ENCODE data around the gene TEDC1. TPM values are rescaled to one million over a fixed set of nuclear protein-coding genes. Genes with fewer than 3 reads are reported as not detected.

The TEDC1 gene
- total RNA-seq, 3 donors from 2014 or later: 4.9 to 7.8 (median 6.7) TPM

DNA sequence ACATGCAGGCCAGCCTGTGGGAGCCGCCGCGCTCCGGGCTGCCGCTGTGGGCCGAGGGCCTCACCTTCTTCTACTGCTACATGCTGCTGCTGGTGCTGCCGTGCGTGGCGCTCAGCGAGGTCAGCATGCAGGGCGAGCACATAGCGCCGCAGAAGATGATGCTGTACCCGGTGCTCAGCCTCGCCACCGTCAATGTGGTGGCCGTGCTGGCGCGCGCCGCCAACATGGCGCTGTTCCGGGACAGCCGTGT, 38.2 kb downstream of the TEDC1 start:
- peak overlapping the region in 2 of 3 donors; percentile 74 to 79 for H3K4me3 ChIP-seq
- no peak overlapping the region for H3K27ac ChIP-seq
- H3K9me3 ChIP-seq: no peaks in the 10 kb centered on the region
- intact Hi-C loops (cut with DNase I; ENCODE audit: low total_unique reads): no loop called here
- TF ChIP-seq POLR2AphosphoS5 (IDR thresholded peaks at IDR 0.05) (no peak), POLR2A (IDR thresholded peaks at IDR 0.05) (no peak)
- TF ChIP-seq, protein P1, sequence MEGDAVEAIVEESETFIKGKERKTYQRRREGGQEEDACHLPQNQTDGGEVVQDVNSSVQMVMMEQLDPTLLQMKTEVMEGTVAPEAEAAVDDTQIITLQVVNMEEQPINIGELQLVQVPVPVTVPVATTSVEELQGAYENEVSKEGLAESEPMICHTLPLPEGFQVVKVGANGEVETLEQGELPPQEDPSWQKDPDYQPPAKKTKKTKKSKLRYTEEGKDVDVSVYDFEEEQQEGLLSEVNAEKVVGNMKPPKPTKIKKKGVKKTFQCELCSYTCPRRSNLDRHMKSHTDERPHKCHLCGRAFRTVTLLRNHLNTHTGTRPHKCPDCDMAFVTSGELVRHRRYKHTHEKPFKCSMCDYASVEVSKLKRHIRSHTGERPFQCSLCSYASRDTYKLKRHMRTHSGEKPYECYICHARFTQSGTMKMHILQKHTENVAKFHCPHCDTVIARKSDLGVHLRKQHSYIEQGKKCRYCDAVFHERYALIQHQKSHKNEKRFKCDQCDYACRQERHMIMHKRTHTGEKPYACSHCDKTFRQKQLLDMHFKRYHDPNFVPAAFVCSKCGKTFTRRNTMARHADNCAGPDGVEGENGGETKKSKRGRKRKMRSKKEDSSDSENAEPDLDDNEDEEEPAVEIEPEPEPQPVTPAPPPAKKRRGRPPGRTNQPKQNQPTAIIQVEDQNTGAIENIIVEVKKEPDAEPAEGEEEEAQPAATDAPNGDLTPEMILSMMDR (IDR thresholded peaks at IDR 0.05): no peak
- DNase-seq (ENCODE audit: low spot score in 2 of 2): no peak
- no peaks in the 10 kb centered on the region for H3K36me3 ChIP-seq
- peaks cover 0 to 3% of the 10 kb centered on the region in 2 donors for H3K27me3 ChIP-seq
- peaks cover 4 to 24% of the 10 kb centered on the region in 2 donors for H3K4me1 ChIP-seq

DNA sequence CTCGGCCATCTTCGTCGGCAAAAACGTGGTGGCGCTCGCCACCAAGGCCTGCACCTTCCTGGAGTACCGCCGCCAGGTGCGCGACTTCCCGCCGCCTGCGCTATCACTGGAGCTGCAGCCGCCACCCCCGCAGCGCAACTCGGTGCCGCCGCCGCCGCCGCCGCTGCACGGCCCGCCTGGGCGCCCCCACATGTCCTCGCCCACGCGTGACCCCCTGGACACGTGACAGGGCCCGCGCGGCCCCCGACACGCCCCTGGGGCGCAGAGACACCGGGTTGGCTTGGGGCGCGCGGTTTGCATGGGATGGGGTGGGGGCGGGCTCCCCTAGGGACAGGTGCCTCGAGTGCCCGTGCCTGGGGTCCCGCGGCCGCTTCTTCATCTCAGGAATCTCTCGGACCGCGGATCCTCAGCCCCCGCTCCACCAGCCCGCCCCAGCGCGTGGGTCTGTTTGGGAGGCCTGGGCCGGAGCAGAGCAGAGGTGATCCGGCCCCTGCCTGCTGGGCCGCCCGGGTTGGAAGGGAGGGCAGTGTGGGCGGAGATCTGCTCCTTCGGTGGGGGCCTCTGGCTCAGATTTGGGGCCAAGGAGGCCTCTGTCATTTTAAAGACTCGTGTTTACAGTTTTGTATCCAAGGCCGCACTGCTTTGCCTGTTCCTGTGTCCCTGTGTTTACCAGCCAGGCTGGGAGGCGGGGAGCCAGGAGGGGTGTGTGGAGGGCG, 38.7 kb downstream of the TEDC1 start:
- Histone ChIP-seq H3K9me3 (no peaks in the 10 kb centered on the region), H3K4me3 (peak overlapping the region in 1 of 3 donors; percentile 79), H3K4me1 (peaks cover 4 to 24% of the 10 kb centered on the region in 2 donors), H3K27me3 (peaks cover 0 to 3% of the 10 kb centered on the region in 2 donors), H3K27ac (peak overlapping the region in 1 of 2 donors; percentile 12), H3K36me3 (no peaks in the 10 kb centered on the region)
- intact Hi-C loops (cut with DNase I; ENCODE audit: low total_unique reads): no loop called here
- TF ChIP-seq, protein P1 (IDR thresholded peaks at IDR 0.05): no peak
- TF ChIP-seq POLR2A (IDR thresholded peaks at IDR 0.05) (no peak), POLR2AphosphoS5 (IDR thresholded peaks at IDR 0.05) (no peak)
- no peak for DNase-seq (ENCODE audit: low spot score in 2 of 2)

DNA sequence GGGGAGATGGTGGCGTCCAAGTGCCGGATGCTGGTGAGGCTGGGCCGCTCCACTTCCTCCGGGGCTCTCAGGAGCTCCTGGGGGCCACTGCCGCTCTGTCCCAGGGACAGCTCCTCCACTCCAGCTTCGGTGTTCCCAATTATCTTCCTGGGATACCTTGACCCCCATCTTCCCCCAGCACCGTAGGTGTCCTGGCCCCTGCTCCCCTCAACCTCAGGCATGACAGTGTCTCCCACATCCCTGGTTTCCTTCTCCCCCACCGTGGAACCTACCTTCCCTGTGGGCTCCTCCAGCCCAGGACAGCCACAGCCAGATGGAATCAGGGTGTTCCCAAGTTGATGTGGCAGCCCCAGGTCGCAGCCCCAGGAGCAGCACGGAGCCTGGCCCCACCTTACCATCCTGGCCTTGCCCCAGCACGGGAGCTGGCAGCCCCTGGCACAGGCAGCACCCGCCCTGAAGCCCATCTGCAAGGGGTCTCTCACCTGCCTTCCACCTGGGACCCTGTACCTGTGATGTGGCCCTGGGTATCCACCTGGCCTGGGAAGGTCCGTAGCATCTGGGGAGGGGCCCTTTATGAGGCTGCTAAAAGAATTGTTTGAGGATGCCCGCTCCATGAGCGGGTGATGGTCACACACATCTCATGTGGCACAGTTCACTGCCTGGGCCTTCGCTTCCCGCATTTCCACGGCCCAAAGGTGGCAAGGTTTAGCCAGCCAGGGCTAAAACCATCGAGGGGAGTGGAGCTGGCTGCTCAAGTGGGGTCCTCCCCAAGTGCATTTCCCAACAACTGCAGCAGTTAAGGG, 39.4 kb downstream of the TEDC1 start:
- Histone ChIP-seq H3K36me3 (no peaks in the 10 kb centered on the region), H3K27me3 (peaks cover 0 to 3% of the 10 kb centered on the region in 2 donors), H3K27ac (peak overlapping the region in 1 of 2 donors; percentile 12), H3K4me1 (peaks cover 4 to 24% of the 10 kb centered on the region in 2 donors), H3K4me3 (no peak overlapping the region), H3K9me3 (no peaks in the 10 kb centered on the region)
- DNase-seq (ENCODE audit: low spot score in 2 of 2): no peak
- intact Hi-C loops (cut with DNase I; ENCODE audit: low total_unique reads): no loop called here
- TF ChIP-seq POLR2A (IDR thresholded peaks at IDR 0.05) (no peak), POLR2AphosphoS5 (IDR thresholded peaks at IDR 0.05) (no peak)
- TF ChIP-seq, protein P1 (IDR thresholded peaks at IDR 0.05): no peak

DNA sequence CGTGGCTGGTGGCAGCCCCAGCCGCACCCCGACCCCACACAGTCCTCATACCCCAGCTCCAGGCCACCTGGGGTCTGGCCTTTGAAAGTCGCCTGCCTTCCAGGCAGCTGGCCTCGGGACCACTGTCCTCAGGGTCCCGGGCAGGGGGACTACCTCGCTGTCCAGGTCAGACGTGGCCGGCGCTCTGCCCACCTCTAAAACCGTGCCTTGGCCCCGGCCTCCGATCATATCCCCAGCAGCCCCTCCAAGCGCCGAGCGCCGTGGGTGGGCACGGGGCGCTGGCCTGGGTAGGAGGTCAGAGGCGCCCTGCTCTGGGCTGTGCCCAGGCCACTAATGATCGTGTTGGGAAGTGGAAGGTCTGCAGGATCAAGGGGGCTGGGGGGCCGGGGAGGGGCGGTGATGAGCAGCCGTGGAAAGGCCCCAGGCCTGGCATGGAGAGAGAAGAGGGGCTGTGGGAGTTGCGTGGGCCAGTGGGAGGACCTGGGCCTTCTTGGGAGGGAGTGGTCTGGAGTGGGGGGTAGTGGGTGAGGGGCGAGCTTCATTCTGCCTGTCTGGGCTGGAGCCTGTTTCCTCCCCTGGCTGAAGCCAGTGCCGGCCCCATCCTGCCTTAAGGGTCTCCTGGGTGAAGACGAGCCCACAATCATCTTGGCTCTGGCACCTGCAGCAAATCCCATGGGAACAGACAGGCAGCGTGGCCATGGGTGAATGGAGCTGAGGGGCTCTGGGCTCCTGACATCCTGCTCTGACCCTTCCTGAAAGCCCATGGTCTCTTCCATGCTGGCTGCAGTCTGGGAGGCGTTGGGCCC, 40.2 kb downstream of the TEDC1 start:
- Histone ChIP-seq H3K4me1 (peaks cover 4 to 21% of the 10 kb centered on the region in 2 donors), H3K27me3 (peaks cover 0 to 3% of the 10 kb centered on the region in 2 donors), H3K36me3 (no peaks in the 10 kb centered on the region), H3K27ac (no peak overlapping the region), H3K9me3 (no peaks in the 10 kb centered on the region), H3K4me3 (no peak overlapping the region)
- DNase-seq (ENCODE audit: low spot score in 2 of 2): no peak
- intact Hi-C loops (cut with DNase I; ENCODE audit: low total_unique reads): no loop called here
- no peak for TF ChIP-seq POLR2AphosphoS5 (IDR thresholded peaks at IDR 0.05)
- TF ChIP-seq, protein P1 (IDR thresholded peaks at IDR 0.05): no peak
- TF ChIP-seq POLR2A (IDR thresholded peaks at IDR 0.05): no peak

Data from breast epithelium (tissue), 4 donors.